HTR-8/SVneo (cell line): ENCODE results near the gene MYRIP.

Source experiments
- DNase-seq: peaks from one replicate; pipeline ENCODE4 v3.0.0; 2011; ENCODE audit warnings: low spot score, mixed read lengths; ENCODE audit not compliant: insufficient read length
- FAIRE-seq: peaks from 2 replicates; lab custom pipeline; 2011; peaks lifted over from hg19 to GRCh38; lab: Jason Lieb, UNC

The MYRIP gene

GRCh38 chr3:39941931-39942330, 132.5 kb downstream of the MYRIP start:
- FAIRE-seq (no peak), DNase-seq (no peak)

GRCh38 chr3:39960515-39961191, 151.2 kb downstream of the MYRIP start:
- FAIRE-seq, result no peak
- DNase-seq, result no peak

- no peak for FAIRE-seq
- DNase-seq, result no peak
Observed at GRCh38 chr3:39961230-39961629, 151.8 kb downstream of the MYRIP start.

GRCh38 chr3:39962581-39962980, 153.2 kb downstream of the MYRIP start:
- FAIRE-seq, result no peak
- no peak for DNase-seq

GRCh38 chr3:39965461-39965860, 156.1 kb downstream of the MYRIP start:
- FAIRE-seq (no peak), DNase-seq (no peak)

- FAIRE-seq (no peak), DNase-seq (no peak)
Observed at GRCh38 chr3:39965997-39966396, 156.6 kb downstream of the MYRIP start.

- FAIRE-seq (no peak), DNase-seq (no peak)
Observed at GRCh38 chr3:39970982-39971381, 161.6 kb downstream of the MYRIP start.

GRCh38 chr3:39971559-39972031, 162.2 kb downstream of the MYRIP start:
- no peak for FAIRE-seq
- no peak for DNase-seq

GRCh38 chr3:39972508-39972907, 163.1 kb downstream of the MYRIP start:
- DNase-seq (no peak), FAIRE-seq (no peak)

- FAIRE-seq (no peak), DNase-seq (no peak)
Observed at GRCh38 chr3:39977058-39977794, 167.8 kb downstream of the MYRIP start.

- FAIRE-seq, result no peak
- no peak for DNase-seq
Observed at GRCh38 chr3:39978308-39978707, 168.9 kb downstream of the MYRIP start.

GRCh38 chr3:39980058-39980457, 170.6 kb downstream of the MYRIP start:
- no peak for DNase-seq
- FAIRE-seq, result no peak

GRCh38 chr3:39980781-39981180, 171.4 kb downstream of the MYRIP start:
- DNase-seq (no peak), FAIRE-seq (no peak)

GRCh38 chr3:39981547-39982184, 172.3 kb downstream of the MYRIP start:
- FAIRE-seq, result no peak
- no peak for DNase-seq

GRCh38 chr3:39982665-39983357, 173.4 kb downstream of the MYRIP start:
- FAIRE-seq (no peak), DNase-seq (no peak)

- no peak for DNase-seq
- FAIRE-seq, result no peak
Observed at GRCh38 chr3:39989746-39990145, 180.3 kb downstream of the MYRIP start.

GRCh38 chr3:39990532-39990931, 181.1 kb downstream of the MYRIP start:
- FAIRE-seq (no peak), DNase-seq (peak; percentile 3)

GRCh38 chr3:40008796-40009195, 199.4 kb downstream of the MYRIP start:
- DNase-seq, result no peak
- FAIRE-seq, result no peak

- FAIRE-seq (no peak), DNase-seq (no peak)
Observed at GRCh38 chr3:40009991-40010390, 200.6 kb downstream of the MYRIP start.

- DNase-seq (no peak), FAIRE-seq (no peak)
Observed at GRCh38 chr3:40012381-40012780, 203.0 kb downstream of the MYRIP start.

- FAIRE-seq, result no peak
- DNase-seq, result no peak
Observed at GRCh38 chr3:40016391-40016790, 207.0 kb downstream of the MYRIP start.
